HCT116 (cell line): ENCODE data around the gene ZNF14.

Source experiments
- CEBPB ChIP-seq: IDR thresholded peaks from 2 replicates; pipeline ENCODE4 v1.6.1; 2012; ENCODE audit warnings: low read depth
- ELF1 ChIP-seq: IDR thresholded peaks from 2 replicates; pipeline ENCODE4 v1.6.1; 2012; ENCODE audit warnings: low read depth, borderline replicate concordance
- EZH2 ChIP-seq: fragments of 200-600 bp; sonication (generic); IDR thresholded peaks from 2 replicates; pipeline ENCODE4 v1.6.1; 2017; ENCODE audit warnings: antibody characterized with exemption, mixed run types
- EZH2phosphoT487 ChIP-seq: fragments of 200-600 bp; IDR thresholded peaks from 2 replicates; pipeline ENCODE4 v1.6.1; 2018; ENCODE audit warnings: antibody characterized with exemption, borderline replicate concordance
- POLR2A ChIP-seq: IDR thresholded peaks from 2 replicates; pipeline ENCODE4 v1.7.0; 2011; ENCODE audit warnings: borderline replicate concordance; ENCODE audit not compliant: insufficient read depth, insufficient read length; ENCODE audit errors: extremely low read depth
- POLR2AphosphoS5 ChIP-seq: IDR thresholded peaks from 2 replicates; pipeline ENCODE4 v1.6.1; 2011; ENCODE audit warnings: mild to moderate bottlenecking, low read depth, low read length, moderate library complexity
- RAD21 ChIP-seq: IDR thresholded peaks from 2 replicates; pipeline ENCODE4 v1.6.1; 2012; ENCODE audit warnings: low read depth, mild to moderate bottlenecking
- SP1 ChIP-seq: IDR thresholded peaks from 2 replicates; pipeline ENCODE4 v1.6.1; 2012; ENCODE audit warnings: low read depth
- SRF ChIP-seq: IDR thresholded peaks from 2 replicates; pipeline ENCODE4 v1.6.1; 2012; ENCODE audit warnings: low read depth
- TCF7L2 ChIP-seq: IDR thresholded peaks from 2 replicates; pipeline ENCODE4 v1.7.0; 2011; ENCODE audit warnings: borderline replicate concordance, inconsistent platforms; ENCODE audit not compliant: insufficient read depth, insufficient read length; ENCODE audit errors: extremely low read depth
- YY1 ChIP-seq: IDR thresholded peaks from 2 replicates; pipeline ENCODE4 v1.6.1; 2011; ENCODE audit warnings: low read length, low read depth, moderate library complexity, mild to moderate bottlenecking; ENCODE audit not compliant: insufficient replicate concordance; ENCODE audit errors: extremely low read depth
- ZFX ChIP-seq: fragments of 450-650 bp; IDR thresholded peaks from 2 replicates; pipeline ENCODE4 v1.6.1; 2017
- ZNF274 ChIP-seq: fragments of 200-500 bp; sonication (Bioruptor generic); IDR thresholded peaks from 2 replicates; pipeline ENCODE4 v1.6.1; 2014; ENCODE audit warnings: mild to moderate bottlenecking, low read depth, low read length, inconsistent platforms
- TF ChIP-seq, protein P1 (sequence below), 3 experiments: fragments of 200-600 bp in 1 of 3; sonication (generic) in 1 of 3; IDR thresholded peaks in 2 of 3; conservative IDR thresholded peaks in 1 of 3; 2 replicates each; pipeline ENCODE4 v1.5.1; 2012 to 2017; ENCODE audit warnings: low read depth in 2 of 3, low read length in 2 of 3, antibody characterized with exemption in 1 of 3, borderline replicate concordance in 1 of 3, control low read depth in 1 of 3, mild to moderate bottlenecking in 1 of 3, mixed read lengths in 1 of 3, mixed run types in 1 of 3, moderate library complexity in 1 of 3; ENCODE audit not compliant: insufficient read depth in 1 of 3

DNA sequence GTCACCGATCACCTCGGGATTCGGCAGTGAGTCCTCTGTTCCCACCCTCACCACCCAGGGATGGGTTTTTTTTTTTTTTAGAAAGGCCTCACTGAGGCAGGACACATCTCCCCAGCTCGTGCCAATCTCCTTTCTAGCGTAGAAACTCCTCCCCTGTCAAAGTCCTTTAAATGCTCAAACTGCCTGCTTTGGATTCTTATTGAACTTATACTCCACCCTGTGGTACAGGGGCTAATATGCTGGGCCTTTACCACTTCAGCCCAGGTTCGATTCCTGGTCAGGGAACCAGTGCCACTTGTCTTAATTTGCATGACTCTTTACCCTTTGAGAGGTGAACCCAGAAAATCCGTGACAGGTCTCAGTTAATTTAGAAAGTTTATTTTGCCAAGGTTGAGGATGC lies 8.3 kb upstream of the ZNF14 start:
- TF ChIP-seq, protein P1, sequence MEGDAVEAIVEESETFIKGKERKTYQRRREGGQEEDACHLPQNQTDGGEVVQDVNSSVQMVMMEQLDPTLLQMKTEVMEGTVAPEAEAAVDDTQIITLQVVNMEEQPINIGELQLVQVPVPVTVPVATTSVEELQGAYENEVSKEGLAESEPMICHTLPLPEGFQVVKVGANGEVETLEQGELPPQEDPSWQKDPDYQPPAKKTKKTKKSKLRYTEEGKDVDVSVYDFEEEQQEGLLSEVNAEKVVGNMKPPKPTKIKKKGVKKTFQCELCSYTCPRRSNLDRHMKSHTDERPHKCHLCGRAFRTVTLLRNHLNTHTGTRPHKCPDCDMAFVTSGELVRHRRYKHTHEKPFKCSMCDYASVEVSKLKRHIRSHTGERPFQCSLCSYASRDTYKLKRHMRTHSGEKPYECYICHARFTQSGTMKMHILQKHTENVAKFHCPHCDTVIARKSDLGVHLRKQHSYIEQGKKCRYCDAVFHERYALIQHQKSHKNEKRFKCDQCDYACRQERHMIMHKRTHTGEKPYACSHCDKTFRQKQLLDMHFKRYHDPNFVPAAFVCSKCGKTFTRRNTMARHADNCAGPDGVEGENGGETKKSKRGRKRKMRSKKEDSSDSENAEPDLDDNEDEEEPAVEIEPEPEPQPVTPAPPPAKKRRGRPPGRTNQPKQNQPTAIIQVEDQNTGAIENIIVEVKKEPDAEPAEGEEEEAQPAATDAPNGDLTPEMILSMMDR (IDR thresholded peaks at IDR 0.05 in 2 of 3, conservative IDR thresholded peaks at IDR 0.05 in 1 of 3; ENCODE audit: borderline replicate concordance in 1 of 3, insufficient read depth in 1 of 3, low read depth in 2 of 3, low read length in 2 of 3), result no peak
- no peak for TF ChIP-seq RAD21
- TF ChIP-seq YY1, result no peak
- TF ChIP-seq POLR2A, result no peak
- TF ChIP-seq EZH2, result no peak
- no peak for TF ChIP-seq CEBPB
- no peak for TF ChIP-seq ELF1
- no peak for TF ChIP-seq EZH2phosphoT487
- no peak for TF ChIP-seq ZNF274
- TF ChIP-seq POLR2AphosphoS5, result no peak
- TF ChIP-seq ZFX, result no peak
- TF ChIP-seq SRF, result no peak
- TF ChIP-seq TCF7L2, result no peak
- no peak for TF ChIP-seq SP1
